ENCODE data around the gene GPLD1. TPM values are rescaled to one million over a fixed set of nuclear protein-coding genes. Genes with fewer than 3 reads are reported as not detected.

Gene GPLD1
- total and polyA plus RNA-seq, 9 of the 15 experiments (the other 6 are each of a cell fraction or from before 2014, with no cell fraction given): 0.11 to 1.3 (median 0.82) TPM

DNA sequence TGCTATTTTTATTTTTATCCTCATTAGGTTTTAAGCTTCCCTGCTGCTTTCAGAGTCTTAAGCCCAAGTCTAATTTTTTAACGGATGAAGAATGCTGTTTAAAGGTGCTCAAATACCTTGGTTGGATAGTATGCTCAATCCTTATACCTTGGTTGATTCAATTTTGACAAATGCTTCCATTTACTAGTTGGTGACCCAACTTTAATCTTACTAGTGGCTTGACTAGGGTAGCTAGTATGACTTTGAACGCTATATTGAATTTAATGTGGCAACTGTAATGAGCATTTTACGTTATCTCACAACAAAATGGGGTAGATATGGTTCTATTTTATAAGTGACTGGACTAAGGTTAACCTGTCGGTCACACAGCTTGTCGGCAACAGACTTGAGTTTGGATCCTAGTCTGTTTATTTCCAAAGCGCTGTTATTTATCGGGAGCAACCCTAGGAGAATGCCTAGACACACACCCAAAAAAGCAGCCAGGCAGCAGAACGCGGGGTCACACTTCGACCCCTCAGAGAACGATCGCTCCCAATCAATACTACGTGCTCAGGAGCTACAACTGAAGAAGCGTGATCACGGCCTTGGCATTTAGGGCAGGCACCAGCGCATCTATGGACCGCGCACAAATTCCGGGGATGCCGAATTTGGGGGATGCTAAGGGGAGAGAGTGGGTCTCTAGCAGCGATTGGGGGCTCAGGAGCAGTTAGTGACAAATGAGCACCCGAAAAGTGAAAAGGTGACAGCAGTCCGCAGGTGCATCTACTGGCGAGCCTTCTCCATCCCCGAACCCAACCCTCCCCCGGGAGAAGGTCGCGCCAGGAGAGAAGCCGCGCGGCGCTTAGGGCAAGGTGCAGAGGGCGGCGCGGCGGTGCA lies 4.8 kb upstream of the GPLD1 start:
- no peaks in the 10 kb centered on the region for H4K20me1 ChIP-seq (replicated peaks; ENCODE audit: control insufficient read depth, insufficient read depth, low read length)
- H3K9me1 ChIP-seq (ENCODE audit: control insufficient read depth, insufficient read depth, low read length): no peaks in the 10 kb centered on the region
- H3K4me3 ChIP-seq: peak overlapping the region; percentile 54
- intact Hi-C loops (cut with micrococcal nuclease) (no loop called here), in situ Hi-C loops (cut with MboI) (no loop called here)
- peaks cover 16 to 20% of the 10 kb centered on the region in 2 experiments; a peak in 4 of 5 replicates for H3K4me1 ChIP-seq (replicated peaks in 1 of 2; ENCODE audit: control insufficient read depth in 2 of 2, insufficient read depth in 2 of 2, low read length in 2 of 2)
- peak overlapping the region; percentile 84 for H3K4me2 ChIP-seq (ENCODE audit: insufficient read depth, low read length)
- H3K9me3 ChIP-seq (replicated peaks; ENCODE audit: control insufficient read depth, insufficient read depth, low read depth, low read length): peaks cover 4% of the 10 kb centered on the region
- CTCF ChIA-PET (ENCODE audit: low intra/inter-chr PET ratio): no interaction called here
- WGBS (ENCODE audit: insufficient coverage, low coverage, missing lambda C conversion rate): 38% methylated on average over 31 of the region's 36 CpGs
- no peaks in the 10 kb centered on the region; a peak in 1 of 5 replicates for H3K27me3 ChIP-seq (ENCODE audit: control insufficient read depth in 2 of 2, insufficient read depth in 2 of 2, low read length in 2 of 2)
- peak overlapping the region; percentile 67 for H3K27ac ChIP-seq (ENCODE audit: extremely low read depth, low read depth, low read length)
- peak; percentile 65 for FAIRE-seq
- no peaks in the 10 kb centered on the region; the same call in 2 of the 3 replicates for H3K36me3 ChIP-seq (ENCODE audit: control insufficient read depth, insufficient read depth, low read length)
- TSS peak; percentile 48 for BruUV-seq (replicated peaks)
- no peaks in the 10 kb centered on the region; the same call in 2 of the 3 replicates for H3K79me2 ChIP-seq (ENCODE audit: control insufficient read depth, insufficient read depth, low read length)
- DNase-seq (ENCODE audit: extremely low read depth in 1 of 4, low spot score in 3 of 4): peak in 1 of 4 experiments; percentile 14
- ATAC-seq: peak; percentile 89; the same call in 2 of the 3 replicates
- H2AFZ ChIP-seq (ENCODE audit: low read depth, low read length): peak overlapping the region; percentile 64
- POLR2A ChIA-PET: interaction anchor here (1.1 to 3.4 kb wide), 8 partner anchors 9 to 108 kb away, joined by 3 to 9 read pairs (median 5); no protein-coding TSS in a partner anchor
- peak overlapping the region; percentile 69 to 94 for H3K9ac ChIP-seq (ENCODE audit: insufficient read depth in 1 of 2, low read depth in 2 of 2, low read length in 2 of 2)
- no peak for TF ChIP-seq HNRNPL (IDR thresholded peaks at IDR 0.05; ENCODE audit: low read depth, low read length)
- TF ChIP-seq ZNF395 (CRISPR knock-in tag; IDR thresholded peaks at IDR 0.05): peak; percentile 73; the same call in 1 of the 2 replicates
- TF ChIP-seq ZNF584 (CRISPR knock-in tag; IDR thresholded peaks at IDR 0.05; ENCODE audit: low read depth): no peak
- TF ChIP-seq ZNF12 (CRISPR knock-in tag; IDR thresholded peaks at IDR 0.05): no peak
- TF ChIP-seq, protein P1, sequence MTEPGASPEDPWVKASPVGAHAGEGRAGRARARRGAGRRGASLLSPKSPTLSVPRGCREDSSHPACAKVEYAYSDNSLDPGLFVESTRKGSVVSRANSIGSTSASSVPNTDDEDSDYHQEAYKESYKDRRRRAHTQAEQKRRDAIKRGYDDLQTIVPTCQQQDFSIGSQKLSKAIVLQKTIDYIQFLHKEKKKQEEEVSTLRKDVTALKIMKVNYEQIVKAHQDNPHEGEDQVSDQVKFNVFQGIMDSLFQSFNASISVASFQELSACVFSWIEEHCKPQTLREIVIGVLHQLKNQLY (CRISPR knock-in tag; conservative IDR thresholded peaks at IDR 0.05): no peak
- TF ChIP-seq PHF20 (IDR thresholded peaks at IDR 0.05; ENCODE audit: partially characterized antibody): no peak
- no peak for TF ChIP-seq PTTG1 (tag; IDR thresholded peaks at IDR 0.05; ENCODE audit: low read depth)
- no peak for TF ChIP-seq HDAC6 (IDR thresholded peaks at IDR 0.05; ENCODE audit: low read depth, low read length)
- TF ChIP-seq, protein P2, sequence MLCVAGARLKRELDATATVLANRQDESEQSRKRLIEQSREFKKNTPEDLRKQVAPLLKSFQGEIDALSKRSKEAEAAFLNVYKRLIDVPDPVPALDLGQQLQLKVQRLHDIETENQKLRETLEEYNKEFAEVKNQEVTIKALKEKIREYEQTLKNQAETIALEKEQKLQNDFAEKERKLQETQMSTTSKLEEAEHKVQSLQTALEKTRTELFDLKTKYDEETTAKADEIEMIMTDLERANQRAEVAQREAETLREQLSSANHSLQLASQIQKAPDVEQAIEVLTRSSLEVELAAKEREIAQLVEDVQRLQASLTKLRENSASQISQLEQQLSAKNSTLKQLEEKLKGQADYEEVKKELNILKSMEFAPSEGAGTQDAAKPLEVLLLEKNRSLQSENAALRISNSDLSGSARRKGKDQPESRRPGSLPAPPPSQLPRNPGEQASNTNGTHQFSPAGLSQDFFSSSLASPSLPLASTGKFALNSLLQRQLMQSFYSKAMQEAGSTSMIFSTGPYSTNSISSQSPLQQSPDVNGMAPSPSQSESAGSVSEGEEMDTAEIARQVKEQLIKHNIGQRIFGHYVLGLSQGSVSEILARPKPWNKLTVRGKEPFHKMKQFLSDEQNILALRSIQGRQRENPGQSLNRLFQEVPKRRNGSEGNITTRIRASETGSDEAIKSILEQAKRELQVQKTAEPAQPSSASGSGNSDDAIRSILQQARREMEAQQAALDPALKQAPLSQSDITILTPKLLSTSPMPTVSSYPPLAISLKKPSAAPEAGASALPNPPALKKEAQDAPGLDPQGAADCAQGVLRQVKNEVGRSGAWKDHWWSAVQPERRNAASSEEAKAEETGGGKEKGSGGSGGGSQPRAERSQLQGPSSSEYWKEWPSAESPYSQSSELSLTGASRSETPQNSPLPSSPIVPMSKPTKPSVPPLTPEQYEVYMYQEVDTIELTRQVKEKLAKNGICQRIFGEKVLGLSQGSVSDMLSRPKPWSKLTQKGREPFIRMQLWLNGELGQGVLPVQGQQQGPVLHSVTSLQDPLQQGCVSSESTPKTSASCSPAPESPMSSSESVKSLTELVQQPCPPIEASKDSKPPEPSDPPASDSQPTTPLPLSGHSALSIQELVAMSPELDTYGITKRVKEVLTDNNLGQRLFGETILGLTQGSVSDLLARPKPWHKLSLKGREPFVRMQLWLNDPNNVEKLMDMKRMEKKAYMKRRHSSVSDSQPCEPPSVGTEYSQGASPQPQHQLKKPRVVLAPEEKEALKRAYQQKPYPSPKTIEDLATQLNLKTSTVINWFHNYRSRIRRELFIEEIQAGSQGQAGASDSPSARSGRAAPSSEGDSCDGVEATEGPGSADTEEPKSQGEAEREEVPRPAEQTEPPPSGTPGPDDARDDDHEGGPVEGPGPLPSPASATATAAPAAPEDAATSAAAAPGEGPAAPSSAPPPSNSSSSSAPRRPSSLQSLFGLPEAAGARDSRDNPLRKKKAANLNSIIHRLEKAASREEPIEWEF (CRISPR knock-in tag; IDR thresholded peaks at IDR 0.05): peak; percentile 29; the same call in 1 of the 2 replicates
- 0 out of 2 replicates have a peak, but pooled peaks have one; percentile 12 for TF ChIP-seq ZNF507 (tag; conservative IDR thresholded peaks at IDR 0.05)
- no peak for TF ChIP-seq ZNF133 (CRISPR knock-in tag; IDR thresholded peaks at IDR 0.05)
